KMS-11 (cell line): ENCODE measurements around the gene FAM184B.

Experiments
- H2AFZ ChIP-seq: fragments of 200-600 bp; sonication (generic); 2 replicates; pipeline ENCODE4 v1.6.1; 2016; ENCODE audit warnings: antibody characterized with exemption, mixed run types, low read depth
- H3K27ac ChIP-seq: fragments of 200-600 bp; sonication (generic); 2 replicates; pipeline ENCODE4 v1.6.1; 2016; ENCODE audit warnings: mild to moderate bottlenecking, mixed run types
- H3K27me3 ChIP-seq: fragments of 200-600 bp; sonication (generic); 2 replicates; pipeline ENCODE4 v1.6.1; 2017; ENCODE audit warnings: mild to moderate bottlenecking, low read depth, mixed run types, moderate library complexity; ENCODE audit not compliant: insufficient read depth
- H3K36me3 ChIP-seq: fragments of 200-600 bp; sonication (generic); 2 replicates; pipeline ENCODE4 v1.6.1; 2017; ENCODE audit warnings: mild to moderate bottlenecking, mixed run types; ENCODE audit not compliant: insufficient read depth
- H3K4me1 ChIP-seq: fragments of 200-600 bp; sonication (generic); 2 replicates; pipeline ENCODE4 v1.6.1; 2016; ENCODE audit warnings: mild to moderate bottlenecking, low read depth, mixed run types; ENCODE audit not compliant: poor library complexity, severe bottlenecking
- H3K4me2 ChIP-seq: fragments of 200-600 bp; sonication (generic); 2 replicates; pipeline ENCODE4 v1.7.0; 2016; ENCODE audit warnings: mild to moderate bottlenecking, mixed run types
- H3K4me3 ChIP-seq: fragments of 200-600 bp; sonication (generic); IDR thresholded peaks from 2 replicates; pipeline ENCODE4 v1.6.1; 2017; ENCODE audit warnings: low read depth, low read length, mixed read lengths; ENCODE audit not compliant: insufficient read depth
- H3K79me2 ChIP-seq: fragments of 200-600 bp; sonication (generic); 2 replicates; pipeline ENCODE4 v1.6.1; 2016; ENCODE audit warnings: low read depth, mixed run types; ENCODE audit not compliant: insufficient read depth
- H3K9ac ChIP-seq: fragments of 200-600 bp; sonication (generic); 2 replicates; pipeline ENCODE4 v1.6.1; 2016; ENCODE audit warnings: mild to moderate bottlenecking, mixed run types
- H4K20me1 ChIP-seq: fragments of 200-600 bp; sonication (generic); 2 replicates; pipeline ENCODE4 v1.6.1; 2016; ENCODE audit warnings: mild to moderate bottlenecking, mixed run types; ENCODE audit not compliant: insufficient read depth
- TF ChIP-seq, protein P1 (sequence below): fragments of 200-600 bp; sonication (generic); conservative IDR thresholded peaks from 2 replicates; pipeline ENCODE4 v1.6.1; 2017; ENCODE audit warnings: low read depth, mild to moderate bottlenecking, antibody characterized with exemption, low read length, moderate library complexity, mixed read lengths

Gene FAM184B

DNA sequence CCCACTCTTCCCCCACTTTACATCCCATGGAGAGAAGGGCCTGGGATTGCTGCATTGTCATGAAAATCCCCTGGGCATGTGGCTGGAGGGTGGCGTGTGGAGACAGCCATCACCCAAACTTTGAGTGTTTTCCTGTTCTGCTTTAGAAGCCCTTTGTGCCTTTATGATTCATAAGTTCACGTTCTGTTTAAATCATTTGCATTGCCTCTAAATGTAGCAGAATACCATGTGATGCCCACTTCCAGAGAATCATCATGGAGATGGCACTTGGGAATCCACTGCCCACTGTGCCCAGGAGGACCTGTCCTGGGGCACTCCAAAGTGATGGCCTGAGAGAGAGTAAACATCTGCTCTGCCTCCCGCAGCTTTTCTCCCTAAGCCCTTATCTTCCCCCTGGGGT is 114.2 kb downstream of the FAM184B start:
- no peak overlapping the region for H3K4me2 ChIP-seq
- no peaks in the 10 kb centered on the region for H4K20me1 ChIP-seq
- no peaks in the 10 kb centered on the region for H3K79me2 ChIP-seq
- no peaks in the 10 kb centered on the region for H3K4me1 ChIP-seq
- no peaks in the 10 kb centered on the region for H3K27me3 ChIP-seq
- H3K9ac ChIP-seq = no peak overlapping the region
- H2AFZ ChIP-seq = no peak overlapping the region
- no peak overlapping the region for H3K4me3 ChIP-seq
- no peak overlapping the region for H3K27ac ChIP-seq
- TF ChIP-seq, protein P1, sequence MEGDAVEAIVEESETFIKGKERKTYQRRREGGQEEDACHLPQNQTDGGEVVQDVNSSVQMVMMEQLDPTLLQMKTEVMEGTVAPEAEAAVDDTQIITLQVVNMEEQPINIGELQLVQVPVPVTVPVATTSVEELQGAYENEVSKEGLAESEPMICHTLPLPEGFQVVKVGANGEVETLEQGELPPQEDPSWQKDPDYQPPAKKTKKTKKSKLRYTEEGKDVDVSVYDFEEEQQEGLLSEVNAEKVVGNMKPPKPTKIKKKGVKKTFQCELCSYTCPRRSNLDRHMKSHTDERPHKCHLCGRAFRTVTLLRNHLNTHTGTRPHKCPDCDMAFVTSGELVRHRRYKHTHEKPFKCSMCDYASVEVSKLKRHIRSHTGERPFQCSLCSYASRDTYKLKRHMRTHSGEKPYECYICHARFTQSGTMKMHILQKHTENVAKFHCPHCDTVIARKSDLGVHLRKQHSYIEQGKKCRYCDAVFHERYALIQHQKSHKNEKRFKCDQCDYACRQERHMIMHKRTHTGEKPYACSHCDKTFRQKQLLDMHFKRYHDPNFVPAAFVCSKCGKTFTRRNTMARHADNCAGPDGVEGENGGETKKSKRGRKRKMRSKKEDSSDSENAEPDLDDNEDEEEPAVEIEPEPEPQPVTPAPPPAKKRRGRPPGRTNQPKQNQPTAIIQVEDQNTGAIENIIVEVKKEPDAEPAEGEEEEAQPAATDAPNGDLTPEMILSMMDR = no peak
- no peaks in the 10 kb centered on the region for H3K36me3 ChIP-seq

DNA sequence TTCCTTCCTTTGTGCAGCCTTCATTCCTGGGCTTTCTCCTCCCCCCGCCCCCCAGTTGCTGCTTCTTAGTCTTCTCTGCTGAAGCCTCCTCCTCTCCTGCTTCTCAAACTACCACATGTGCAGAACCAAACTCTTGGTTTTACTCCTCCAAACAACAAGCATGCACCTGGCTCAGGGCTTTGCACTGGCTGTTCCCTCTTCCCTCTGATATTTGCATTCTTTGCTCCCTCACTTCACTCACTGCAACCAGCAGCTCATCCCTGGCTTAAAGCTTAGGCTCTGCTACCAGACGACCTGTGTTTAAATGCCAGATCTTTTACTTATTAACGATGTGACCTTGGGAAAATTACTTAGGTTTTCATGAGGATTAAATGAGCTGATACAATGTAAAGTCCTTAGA is 115.6 kb downstream of the FAM184B start:
- H3K79me2 ChIP-seq = no peaks in the 10 kb centered on the region
- H3K4me1 ChIP-seq = no peaks in the 10 kb centered on the region
- H2AFZ ChIP-seq = no peak overlapping the region
- H4K20me1 ChIP-seq = no peaks in the 10 kb centered on the region
- no peak overlapping the region for H3K9ac ChIP-seq
- TF ChIP-seq, protein P1 = no peak
- no peaks in the 10 kb centered on the region for H3K27me3 ChIP-seq
- H3K27ac ChIP-seq = no peak overlapping the region
- no peak overlapping the region for H3K4me2 ChIP-seq
- H3K4me3 ChIP-seq = no peak overlapping the region
- no peaks in the 10 kb centered on the region for H3K36me3 ChIP-seq

- Histone ChIP-seq H3K4me1 (no peaks in the 10 kb centered on the region), H3K9ac (no peak overlapping the region), H3K79me2 (no peaks in the 10 kb centered on the region), H3K27ac (no peak overlapping the region), H2AFZ (no peak overlapping the region), H4K20me1 (no peaks in the 10 kb centered on the region), H3K36me3 (no peaks in the 10 kb centered on the region), H3K4me2 (no peak overlapping the region), H3K27me3 (no peaks in the 10 kb centered on the region), H3K4me3 (no peak overlapping the region)
- TF ChIP-seq, protein P1 = no peak
Observed at GRCh38 chr4:17665346-17665745, 116.1 kb downstream of the FAM184B start.

DNA sequence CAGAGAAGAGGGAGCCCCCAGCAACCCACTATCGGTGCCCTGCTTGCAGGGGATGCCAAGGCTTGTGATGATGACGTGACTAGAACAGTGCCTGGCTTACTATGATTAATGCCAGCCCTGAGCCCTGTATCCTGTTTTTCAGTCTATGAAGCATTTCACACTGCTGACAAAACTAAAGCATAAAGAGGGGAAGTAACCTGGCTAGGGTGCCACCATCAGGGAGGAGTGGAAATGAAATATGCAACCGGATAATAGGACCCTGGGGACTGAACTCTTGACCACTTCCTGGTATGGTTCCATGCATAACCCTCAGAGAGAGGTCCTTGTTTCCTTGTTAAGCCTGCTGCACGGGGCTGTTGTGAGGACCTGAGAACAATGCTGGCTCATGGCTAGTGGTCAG is 116.7 kb downstream of the FAM184B start:
- no peak overlapping the region for H3K4me3 ChIP-seq
- TF ChIP-seq, protein P1 = no peak
- H2AFZ ChIP-seq = no peak overlapping the region
- H3K4me1 ChIP-seq = no peaks in the 10 kb centered on the region
- H3K27ac ChIP-seq = no peak overlapping the region
- H3K27me3 ChIP-seq = no peaks in the 10 kb centered on the region
- no peaks in the 10 kb centered on the region for H3K79me2 ChIP-seq
- H4K20me1 ChIP-seq = no peaks in the 10 kb centered on the region
- no peaks in the 10 kb centered on the region for H3K36me3 ChIP-seq
- no peak overlapping the region for H3K4me2 ChIP-seq
- no peak overlapping the region for H3K9ac ChIP-seq
